Hindlimb muscle (tissue), 1 donor: ENCODE results near the gene AMMECR1. TPM values are rescaled to one million over a fixed set of nuclear protein-coding genes. Genes with fewer than 3 reads are reported as not detected.
A peak's percentile ranks its signal among the peaks of the same experiment; 100 is the strongest.

Experiments used
- DNase-seq: peaks from one replicate; pipeline ENCODE4 v3.0.0-alpha.2; 2013
- polyA plus RNA-seq: library from polyadenylated mRNA; unstranded; fragments of 120-200 nt; gene quantifications from one replicate; pipeline ENCODE4 v1.2.1, GENCODE V29; 2013; ENCODE audit not compliant: insufficient read length

Gene AMMECR1
- polyA plus RNA-seq, 1 donor, result 7.0 TPM

GRCh38 chrX:110210417-110211139 is 107.3 kb downstream of the AMMECR1 start:
- DNase-seq, result no peak

GRCh38 chrX:110208092-110208491 is 109.8 kb downstream of the AMMECR1 start:
- DNase-seq, result no peak

- no peak for DNase-seq
Observed at GRCh38 chrX:110204986-110205385, 112.9 kb downstream of the AMMECR1 start.

GRCh38 chrX:110201799-110202198 is 116.1 kb downstream of the AMMECR1 start:
- no peak for DNase-seq

GRCh38 chrX:110194977-110195376 is 122.9 kb downstream of the AMMECR1 start:
- DNase-seq, result no peak

GRCh38 chrX:110192516-110192915 is 125.4 kb downstream of the AMMECR1 start:
- no peak for DNase-seq

- DNase-seq, result no peak
Observed at GRCh38 chrX:110188701-110189558, 129.0 kb downstream of the AMMECR1 start.

- DNase-seq, result no peak
Observed at GRCh38 chrX:110183314-110183713, 134.6 kb downstream of the AMMECR1 start.

GRCh38 chrX:110182865-110183264 is 135.0 kb downstream of the AMMECR1 start:
- DNase-seq, result no peak

- no peak for DNase-seq
Observed at GRCh38 chrX:110182362-110182761, 135.5 kb downstream of the AMMECR1 start.

- no peak for DNase-seq
Observed at GRCh38 chrX:110181459-110182137, 136.3 kb downstream of the AMMECR1 start.

GRCh38 chrX:110180928-110181310 is 137.0 kb downstream of the AMMECR1 start:
- DNase-seq, result peak; percentile 11

- peak; percentile 45 for DNase-seq
Observed at GRCh38 chrX:110180176-110180927, 137.5 kb downstream of the AMMECR1 start.

GRCh38 chrX:110178179-110178865 is 139.6 kb downstream of the AMMECR1 start:
- no peak for DNase-seq

- DNase-seq, result no peak
Observed at GRCh38 chrX:110175696-110176095, 142.2 kb downstream of the AMMECR1 start.

- DNase-seq, result no peak
Observed at GRCh38 chrX:110175146-110175545, 142.7 kb downstream of the AMMECR1 start.

- DNase-seq, result no peak
Observed at GRCh38 chrX:110173192-110174175, 144.4 kb downstream of the AMMECR1 start.

- no peak for DNase-seq
Observed at GRCh38 chrX:110172215-110172614, 145.7 kb downstream of the AMMECR1 start.

GRCh38 chrX:110171442-110171841 is 146.4 kb downstream of the AMMECR1 start:
- no peak for DNase-seq

- DNase-seq, result no peak
Observed at GRCh38 chrX:110170029-110170428, 147.9 kb downstream of the AMMECR1 start.

- DNase-seq, result no peak
Observed at GRCh38 chrX:110168585-110168984, 149.3 kb downstream of the AMMECR1 start.
